Right atrium auricular region (tissue), 2 donors: ENCODE data around the gene EXOC7. TPM values are rescaled to one million over a fixed set of nuclear protein-coding genes. Genes with fewer than 3 reads are reported as not detected.

Experiments used
- DNase-seq: peaks from one replicate; pipeline ENCODE4 v3.0.0-alpha.2; 2019; ENCODE audit warnings: low spot score
- H3K27ac ChIP-seq, 2 donors: fragments of 200-600 bp; sonication (generic); 1 replicate in 1 of 2; 2 replicates in 1 of 2; pipeline ENCODE4 v1.5.1; 2016 to 2019
- H3K27me3 ChIP-seq, 2 donors: fragments of 200-600 bp; sonication (generic); one replicate each; pipeline versions ENCODE4 v1.5.1 to v1.6.0; 2017 to 2019
- H3K36me3 ChIP-seq: fragments of 200-600 bp; sonication (generic); one replicate; pipeline ENCODE4 v1.5.1; 2016
- H3K4me1 ChIP-seq, 2 donors: fragments of 200-600 bp; sonication (generic); one replicate each; pipeline versions ENCODE4 v1.5.1 to v1.6.0; 2017 to 2019
- H3K4me3 ChIP-seq, 2 donors: fragments of 200-600 bp; sonication (generic); 1 replicate in 1 of 2; 2 replicates in 1 of 2; pipeline ENCODE4 v1.5.1; 2017 to 2019; ENCODE audit warnings: mild to moderate bottlenecking in 1 of 2, moderate library complexity in 1 of 2
- H3K9me3 ChIP-seq, 2 donors: fragments of 200-600 bp; sonication (generic); one replicate each; pipeline ENCODE4 v1.5.1; 2019
- total RNA-seq, 2 donors: library from RNA; depleted of rRNA; stranded (reverse); fragments of >200 nt; gene quantifications; one replicate each; pipeline ENCODE4 v1.1.0, GENCODE V29; 2016
- TF ChIP-seq, protein P1 (sequence below), 2 donors: fragments of 200-600 bp; sonication (generic); IDR thresholded peaks; one replicate each; pipeline ENCODE4 v1.5.1; 2019; ENCODE audit warnings: antibody characterized with exemption in 2 of 2

The EXOC7 gene
- total RNA-seq, 2 donors from 2014 or later: 56.0 to 65.3 TPM

DNA sequence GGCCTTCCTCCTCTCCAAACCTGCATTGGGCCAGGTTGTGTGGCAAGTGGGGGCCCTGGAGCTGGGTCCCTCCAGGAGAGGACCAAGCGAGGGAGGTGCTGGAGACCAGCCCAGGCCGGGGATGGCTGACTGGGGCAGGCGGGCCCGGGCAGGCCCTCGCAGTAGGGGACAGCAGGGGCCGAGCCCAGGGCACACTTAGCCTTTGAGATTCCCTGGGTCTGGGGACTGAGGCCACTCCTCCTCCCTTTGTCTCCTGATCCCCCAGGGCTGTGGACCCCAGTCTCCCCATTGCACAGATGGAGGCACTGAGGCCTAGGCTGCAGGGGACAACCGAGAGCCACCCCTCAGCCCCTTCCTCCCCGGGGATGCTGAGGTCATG lies 32.2 kb upstream of the EXOC7 start:
- no peak for DNase-seq

DNA sequence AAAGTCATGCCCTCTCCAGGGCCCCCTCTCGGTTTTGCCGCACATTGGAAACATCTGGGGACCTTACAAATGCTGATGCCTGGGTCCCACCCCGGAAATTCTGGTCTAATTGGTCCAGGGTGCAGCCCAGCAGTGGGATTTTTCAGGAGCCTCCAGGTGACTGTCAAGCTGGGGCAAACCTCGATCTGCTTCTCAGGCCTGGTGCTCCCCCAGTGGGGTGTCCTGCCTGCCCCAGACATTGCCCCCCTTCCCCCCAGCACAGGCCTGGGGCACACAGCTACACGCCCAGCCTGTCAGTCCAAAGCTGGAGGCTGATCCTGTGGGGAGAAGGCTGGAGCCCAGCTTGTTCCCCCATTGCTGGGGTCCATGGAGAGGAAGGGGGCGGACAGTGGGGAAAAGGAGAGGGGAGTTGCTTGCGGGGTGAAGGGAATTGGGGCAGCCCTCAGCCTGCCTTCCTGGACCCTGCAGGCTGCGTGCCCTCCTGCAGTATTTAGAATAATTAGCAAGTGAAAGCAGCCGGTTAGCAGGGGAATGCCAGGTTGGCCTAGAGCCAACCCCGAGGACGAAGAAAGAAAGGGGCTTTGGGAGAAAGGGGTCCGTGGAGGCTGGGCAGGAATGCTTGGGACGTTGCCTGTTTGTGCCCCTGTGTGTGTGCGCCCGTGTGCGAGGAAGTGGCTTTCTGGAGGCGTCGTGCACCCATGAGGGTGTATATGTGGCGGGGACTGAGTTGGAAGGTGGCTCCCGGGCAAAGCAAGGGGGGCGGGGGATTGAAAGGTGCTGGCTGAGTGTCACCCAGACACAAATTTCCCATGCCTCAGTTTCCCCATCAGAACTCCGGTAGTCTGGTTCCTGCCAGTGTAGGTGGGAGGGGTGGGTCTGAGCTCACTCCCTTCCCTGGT lies 31.6 kb upstream of the EXOC7 start:
- H3K4me3 ChIP-seq: no peak overlapping the region
- H3K4me1 ChIP-seq: peaks cover 0 to 23% of the 10 kb centered on the region in 2 donors
- H3K36me3 ChIP-seq: no peaks in the 10 kb centered on the region
- TF ChIP-seq, protein P1, sequence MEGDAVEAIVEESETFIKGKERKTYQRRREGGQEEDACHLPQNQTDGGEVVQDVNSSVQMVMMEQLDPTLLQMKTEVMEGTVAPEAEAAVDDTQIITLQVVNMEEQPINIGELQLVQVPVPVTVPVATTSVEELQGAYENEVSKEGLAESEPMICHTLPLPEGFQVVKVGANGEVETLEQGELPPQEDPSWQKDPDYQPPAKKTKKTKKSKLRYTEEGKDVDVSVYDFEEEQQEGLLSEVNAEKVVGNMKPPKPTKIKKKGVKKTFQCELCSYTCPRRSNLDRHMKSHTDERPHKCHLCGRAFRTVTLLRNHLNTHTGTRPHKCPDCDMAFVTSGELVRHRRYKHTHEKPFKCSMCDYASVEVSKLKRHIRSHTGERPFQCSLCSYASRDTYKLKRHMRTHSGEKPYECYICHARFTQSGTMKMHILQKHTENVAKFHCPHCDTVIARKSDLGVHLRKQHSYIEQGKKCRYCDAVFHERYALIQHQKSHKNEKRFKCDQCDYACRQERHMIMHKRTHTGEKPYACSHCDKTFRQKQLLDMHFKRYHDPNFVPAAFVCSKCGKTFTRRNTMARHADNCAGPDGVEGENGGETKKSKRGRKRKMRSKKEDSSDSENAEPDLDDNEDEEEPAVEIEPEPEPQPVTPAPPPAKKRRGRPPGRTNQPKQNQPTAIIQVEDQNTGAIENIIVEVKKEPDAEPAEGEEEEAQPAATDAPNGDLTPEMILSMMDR (IDR thresholded peaks at IDR 0.05): no peak
- H3K9me3 ChIP-seq: no peaks in the 10 kb centered on the region
- no peak for DNase-seq
- H3K27ac ChIP-seq: no peak overlapping the region
- peaks cover 30 to 41% of the 10 kb centered on the region in 2 donors for H3K27me3 ChIP-seq

More for the DNA sequence above, 32.2 kb upstream of the EXOC7 start:
- Histone ChIP-seq H3K27ac (no peak overlapping the region), H3K27me3 (peaks cover 30 to 43% of the 10 kb centered on the region in 2 donors), H3K9me3 (no peaks in the 10 kb centered on the region), H3K36me3 (no peaks in the 10 kb centered on the region), H3K4me1 (peaks cover 0 to 29% of the 10 kb centered on the region in 2 donors), H3K4me3 (no peak overlapping the region)
- TF ChIP-seq, protein P1 (IDR thresholded peaks at IDR 0.05): no peak

- no peak overlapping the region for H3K27ac ChIP-seq
- H3K4me1 ChIP-seq: peaks cover 0 to 6% of the 10 kb centered on the region in 2 donors
- no peak overlapping the region for H3K4me3 ChIP-seq
- TF ChIP-seq, protein P1 (IDR thresholded peaks at IDR 0.05): no peak
- peaks cover 16 to 18% of the 10 kb centered on the region in 2 donors for H3K27me3 ChIP-seq
- H3K36me3 ChIP-seq: no peaks in the 10 kb centered on the region
- no peaks in the 10 kb centered on the region for H3K9me3 ChIP-seq
- DNase-seq: no peak
Observed at GRCh38 chr17:76132574-76133338, 29.2 kb upstream of the EXOC7 start.

GRCh38 chr17:76131692-76132573 lies 28.3 kb upstream of the EXOC7 start:
- Histone ChIP-seq H3K36me3 (no peaks in the 10 kb centered on the region), H3K4me1 (no peaks in the 10 kb centered on the region), H3K4me3 (no peak overlapping the region), H3K27me3 (peaks cover 8 to 10% of the 10 kb centered on the region in 2 donors), H3K9me3 (no peaks in the 10 kb centered on the region), H3K27ac (no peak overlapping the region)
- DNase-seq: no peak
- TF ChIP-seq, protein P1 (IDR thresholded peaks at IDR 0.05): no peak

DNA sequence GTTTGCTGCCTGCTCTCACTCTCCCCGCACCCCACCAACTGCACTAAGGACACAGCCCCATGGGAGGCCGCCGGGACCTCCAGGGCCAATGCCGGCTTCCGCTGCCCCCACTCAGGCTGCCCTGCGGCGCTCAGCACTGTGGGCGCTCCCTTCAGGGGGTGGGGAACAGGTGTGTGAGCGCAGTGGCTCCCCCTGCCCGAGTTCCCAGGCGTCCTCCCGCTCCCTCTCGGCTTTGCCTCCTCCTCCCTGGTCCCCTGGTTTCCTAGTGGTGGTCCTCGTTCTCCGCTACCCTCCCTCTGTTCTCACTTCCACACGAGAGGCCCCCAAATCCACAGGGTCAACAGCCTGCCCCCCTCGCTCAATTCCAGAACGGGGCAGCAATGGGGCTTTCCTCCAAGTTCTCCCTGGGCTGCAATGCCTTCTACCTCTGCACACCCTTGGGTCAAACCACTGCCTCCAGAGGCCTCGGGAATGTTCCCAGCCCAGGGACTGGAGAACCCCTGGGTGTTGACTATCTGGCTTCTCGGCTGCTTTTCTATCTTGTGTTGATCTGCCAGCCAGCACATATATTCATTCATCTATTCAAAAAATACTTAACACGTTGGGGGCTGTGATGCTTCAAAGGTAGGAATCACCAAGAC lies 27.6 kb upstream of the EXOC7 start:
- H3K36me3 ChIP-seq: no peaks in the 10 kb centered on the region
- no peak for DNase-seq
- H3K27ac ChIP-seq: no peak overlapping the region
- no peaks in the 10 kb centered on the region for H3K4me1 ChIP-seq
- H3K9me3 ChIP-seq: no peaks in the 10 kb centered on the region
- H3K27me3 ChIP-seq: peaks cover 8% of the 10 kb centered on the region in 2 donors
- TF ChIP-seq, protein P1 (IDR thresholded peaks at IDR 0.05): no peak
- H3K4me3 ChIP-seq: no peak overlapping the region
